Measurements from ENCODE around the gene NLGN1. TPM values are rescaled to one million over a fixed set of nuclear protein-coding genes. Genes with fewer than 3 reads are reported as not detected.

Gene NLGN1
- total and polyA plus RNA-seq, 7 experiments from 2014 or later: not detected

DNA sequence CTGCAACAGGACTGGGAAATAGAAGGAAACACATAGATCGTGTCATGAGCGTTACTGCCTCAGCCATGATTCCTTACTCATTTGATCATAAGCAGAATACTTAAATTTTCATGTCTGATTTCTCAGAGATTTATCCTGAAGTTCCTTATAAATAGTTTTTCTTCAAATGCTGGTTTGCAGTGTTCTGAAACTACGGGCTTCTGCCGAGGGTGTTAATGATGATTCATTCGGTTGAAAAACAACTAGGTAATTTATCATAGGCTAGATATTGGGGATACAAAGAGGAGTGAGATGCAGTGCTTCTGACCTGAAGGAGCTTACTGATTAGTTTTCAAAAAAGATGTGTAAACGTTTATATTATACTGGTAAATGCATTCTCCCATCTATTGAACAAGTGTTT lies 428.9 kb downstream of the NLGN1 start:
- ATAC-seq (no peak), DNase-seq (no peak)
- H3K4me1 ChIP-seq (ENCODE audit: control insufficient read depth in 2 of 2, insufficient read depth in 2 of 2, low read length in 2 of 2): no peaks in the 10 kb centered on the region
- Mint-ChIP-seq H3K27me3 (no peaks in the 10 kb centered on the region), H3K4me1 (no peaks in the 10 kb centered on the region), H3K27ac (no peak overlapping the region), H3K4me3 (no peak overlapping the region), H3K9me3 (peaks cover 0 to 10% (median 0%) of the 10 kb centered on the region in 11 donors), H3K36me3 (no peaks in the 10 kb centered on the region)
- H3K27ac ChIP-seq (ENCODE audit: low read depth, low read length): no peak overlapping the region
- intact Hi-C loops (cut with micrococcal nuclease): no loop called here
- ChIA-PET POLR2A (no interaction called here), CTCF (no interaction called here)
- H3K36me3 ChIP-seq (ENCODE audit: control insufficient read depth in 2 of 3, insufficient read depth in 3 of 3, low read length in 3 of 3): no peaks in the 10 kb centered on the region
- no peaks in the 10 kb centered on the region for H3K9me3 ChIP-seq (ENCODE audit: control insufficient read depth in 2 of 3, low read length in 3 of 3)
- H3K27me3 ChIP-seq (ENCODE audit: control insufficient read depth in 2 of 2, insufficient read depth in 2 of 2, low read length in 2 of 2): no peaks in the 10 kb centered on the region
- no peak overlapping the region for H3K4me3 ChIP-seq (ENCODE audit: low read length)

- Mint-ChIP-seq H3K4me1 (no peaks in the 10 kb centered on the region), H3K4me3 (no peak overlapping the region), H3K36me3 (no peaks in the 10 kb centered on the region), H3K27me3 (no peaks in the 10 kb centered on the region), H3K9me3 (peaks cover 0 to 10% (median 0%) of the 10 kb centered on the region in 11 donors), H3K27ac (no peak overlapping the region)
- DNase-seq (no peak), ATAC-seq (no peak)
- POLR2A ChIA-PET: no interaction called here
- no peaks in the 10 kb centered on the region for H3K36me3 ChIP-seq (ENCODE audit: control insufficient read depth in 2 of 3, insufficient read depth in 3 of 3, low read length in 3 of 3)
- H3K4me1 ChIP-seq (ENCODE audit: control insufficient read depth in 2 of 2, insufficient read depth in 2 of 2, low read length in 2 of 2): no peaks in the 10 kb centered on the region
- no peak overlapping the region for H3K27ac ChIP-seq (ENCODE audit: low read depth, low read length)
- intact Hi-C loops (cut with micrococcal nuclease): no loop called here
- no peaks in the 10 kb centered on the region for H3K27me3 ChIP-seq (ENCODE audit: control insufficient read depth in 2 of 2, insufficient read depth in 2 of 2, low read length in 2 of 2)
- CTCF ChIA-PET: no interaction called here
- H3K9me3 ChIP-seq (ENCODE audit: control insufficient read depth in 2 of 3, low read length in 3 of 3): no peaks in the 10 kb centered on the region
- no peak overlapping the region for H3K4me3 ChIP-seq (ENCODE audit: low read length)
Measured at GRCh38 chr3:173826901-173827609, 429.5 kb downstream of the NLGN1 start.

- ChIA-PET POLR2A (no interaction called here), CTCF (no interaction called here)
- no peak overlapping the region for H3K4me3 Mint-ChIP-seq
- ATAC-seq: no peak
- Histone ChIP-seq H3K4me1 (ENCODE audit: control insufficient read depth in 2 of 2, insufficient read depth in 2 of 2, low read length in 2 of 2) (no peaks in the 10 kb centered on the region), H3K36me3 (ENCODE audit: control insufficient read depth in 2 of 3, insufficient read depth in 3 of 3, low read length in 3 of 3) (no peaks in the 10 kb centered on the region), H3K4me3 (ENCODE audit: low read length) (no peak overlapping the region), H3K27me3 (ENCODE audit: control insufficient read depth in 2 of 2, insufficient read depth in 2 of 2, low read length in 2 of 2) (no peaks in the 10 kb centered on the region), H3K27ac (ENCODE audit: low read depth, low read length) (no peak overlapping the region), H3K9me3 (ENCODE audit: control insufficient read depth in 2 of 3, low read length in 3 of 3) (no peaks in the 10 kb centered on the region)
- H3K36me3 Mint-ChIP-seq: no peaks in the 10 kb centered on the region
- no peaks in the 10 kb centered on the region for H3K4me1 Mint-ChIP-seq
- H3K27ac Mint-ChIP-seq: no peak overlapping the region
- H3K27me3 Mint-ChIP-seq: no peaks in the 10 kb centered on the region
- H3K9me3 Mint-ChIP-seq: peaks cover 0 to 17% (median 3%) of the 10 kb centered on the region in 11 donors
- DNase-seq: no peak
- intact Hi-C loops (cut with micrococcal nuclease): no loop called here
Measured at GRCh38 chr3:173838644-173839043, 441.1 kb downstream of the NLGN1 start.

DNA sequence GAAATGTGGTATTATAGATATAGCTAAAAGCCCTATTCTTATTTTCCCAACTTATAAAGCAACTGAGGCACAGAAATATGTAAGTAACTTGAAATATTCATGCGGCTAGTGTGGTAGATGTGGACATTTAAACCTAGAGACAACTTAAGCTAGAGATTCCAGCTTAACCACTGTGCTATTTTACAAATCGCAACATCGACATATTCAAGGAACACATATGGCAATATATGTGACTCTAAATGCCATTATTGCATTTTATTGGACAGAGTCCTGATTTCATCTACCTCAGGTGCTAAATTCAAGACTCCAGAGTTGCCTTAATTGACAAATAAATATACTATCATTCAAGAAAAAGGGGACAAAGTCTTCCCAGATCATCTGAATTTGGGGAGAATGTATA lies 442.3 kb downstream of the NLGN1 start:
- no peak overlapping the region for H3K27ac ChIP-seq (ENCODE audit: low read depth, low read length)
- H3K4me3 ChIP-seq (ENCODE audit: low read length): no peak overlapping the region
- no peaks in the 10 kb centered on the region for H3K4me1 Mint-ChIP-seq
- no peaks in the 10 kb centered on the region for H3K27me3 Mint-ChIP-seq
- ATAC-seq (no peak), DNase-seq (no peak)
- ChIA-PET CTCF (no interaction called here), POLR2A (no interaction called here)
- H3K4me3 Mint-ChIP-seq: no peak overlapping the region
- no peak overlapping the region for H3K27ac Mint-ChIP-seq
- intact Hi-C loops (cut with micrococcal nuclease): no loop called here
- H3K27me3 ChIP-seq (ENCODE audit: control insufficient read depth in 2 of 2, insufficient read depth in 2 of 2, low read length in 2 of 2): no peaks in the 10 kb centered on the region
- H3K36me3 Mint-ChIP-seq: no peaks in the 10 kb centered on the region
- H3K9me3 ChIP-seq (ENCODE audit: control insufficient read depth in 2 of 3, low read length in 3 of 3): no peaks in the 10 kb centered on the region
- H3K9me3 Mint-ChIP-seq: peaks cover 0 to 19% (median 3%) of the 10 kb centered on the region in 11 donors
- no peaks in the 10 kb centered on the region for H3K4me1 ChIP-seq (ENCODE audit: control insufficient read depth in 2 of 2, insufficient read depth in 2 of 2, low read length in 2 of 2)
- no peaks in the 10 kb centered on the region for H3K36me3 ChIP-seq (ENCODE audit: control insufficient read depth in 2 of 3, insufficient read depth in 3 of 3, low read length in 3 of 3)

DNA sequence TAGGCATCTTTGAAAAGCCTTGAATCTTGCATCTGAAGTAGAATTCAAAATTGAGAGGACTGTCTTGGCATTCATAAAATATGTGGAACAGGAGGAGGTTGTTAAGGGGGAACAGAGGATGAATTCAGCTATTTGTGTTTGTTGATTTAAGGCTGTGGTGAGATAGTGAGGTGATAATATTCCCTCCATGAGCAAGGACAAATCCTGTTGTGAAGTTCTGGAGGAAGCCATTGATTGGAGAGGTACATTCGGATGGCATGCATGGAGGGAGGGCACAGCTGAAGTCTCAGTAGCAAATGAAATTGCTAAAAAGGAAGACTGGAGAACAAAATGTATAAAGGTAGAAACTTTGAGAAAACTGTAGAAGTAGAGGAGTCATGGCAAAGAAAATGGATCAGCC lies 443.8 kb downstream of the NLGN1 start:
- H3K36me3 Mint-ChIP-seq: no peaks in the 10 kb centered on the region
- no peaks in the 10 kb centered on the region for H3K27me3 Mint-ChIP-seq
- Histone ChIP-seq H3K27ac (ENCODE audit: low read depth, low read length) (no peak overlapping the region), H3K27me3 (ENCODE audit: control insufficient read depth in 2 of 2, insufficient read depth in 2 of 2, low read length in 2 of 2) (no peaks in the 10 kb centered on the region), H3K4me3 (ENCODE audit: low read length) (no peak overlapping the region), H3K4me1 (ENCODE audit: control insufficient read depth in 2 of 2, insufficient read depth in 2 of 2, low read length in 2 of 2) (no peaks in the 10 kb centered on the region), H3K36me3 (ENCODE audit: control insufficient read depth in 2 of 3, insufficient read depth in 3 of 3, low read length in 3 of 3) (no peaks in the 10 kb centered on the region), H3K9me3 (ENCODE audit: control insufficient read depth in 2 of 3, low read length in 3 of 3) (no peaks in the 10 kb centered on the region)
- no peak overlapping the region for H3K27ac Mint-ChIP-seq
- POLR2A ChIA-PET: no interaction called here
- CTCF ChIA-PET: no interaction called here
- DNase-seq (no peak), ATAC-seq (no peak)
- peaks cover 0 to 22% (median 3%) of the 10 kb centered on the region in 11 donors for H3K9me3 Mint-ChIP-seq
- H3K4me1 Mint-ChIP-seq: no peaks in the 10 kb centered on the region
- intact Hi-C loops (cut with micrococcal nuclease): no loop called here
- no peak overlapping the region for H3K4me3 Mint-ChIP-seq

DNA sequence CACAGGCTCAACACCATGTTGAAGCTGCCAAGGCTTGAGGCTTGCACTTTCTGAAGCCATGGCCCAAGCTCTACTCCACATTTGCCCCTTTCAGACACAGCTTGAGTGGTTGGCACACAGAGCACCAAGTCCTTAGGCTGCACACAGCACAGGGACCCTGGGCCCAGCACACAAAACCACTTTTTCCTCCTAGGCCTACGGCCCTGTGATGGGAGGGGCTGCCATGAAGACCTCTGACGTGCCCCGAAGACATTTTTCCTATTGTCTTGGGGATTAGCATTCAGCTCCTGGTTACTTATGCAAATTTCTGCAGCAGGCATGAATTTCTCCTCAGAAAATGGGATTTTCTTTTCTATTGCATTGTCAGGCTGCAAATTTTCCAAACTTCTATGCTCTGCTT lies 445.5 kb downstream of the NLGN1 start:
- intact Hi-C loops (cut with micrococcal nuclease): no loop called here
- Mint-ChIP-seq H3K4me3 (no peak overlapping the region), H3K27me3 (no peaks in the 10 kb centered on the region), H3K9me3 (peaks cover 0 to 23% (median 3%) of the 10 kb centered on the region in 11 donors), H3K4me1 (no peaks in the 10 kb centered on the region), H3K36me3 (no peaks in the 10 kb centered on the region), H3K27ac (no peak overlapping the region)
- H3K27me3 ChIP-seq (ENCODE audit: control insufficient read depth in 2 of 2, insufficient read depth in 2 of 2, low read length in 2 of 2): no peaks in the 10 kb centered on the region
- DNase-seq (no peak), ATAC-seq (no peak)
- no peak overlapping the region for H3K4me3 ChIP-seq (ENCODE audit: low read length)
- ChIA-PET CTCF (no interaction called here), POLR2A (no interaction called here)
- H3K36me3 ChIP-seq (ENCODE audit: control insufficient read depth in 2 of 3, insufficient read depth in 3 of 3, low read length in 3 of 3): no peaks in the 10 kb centered on the region
- H3K27ac ChIP-seq (ENCODE audit: low read depth, low read length): no peak overlapping the region
- no peaks in the 10 kb centered on the region for H3K9me3 ChIP-seq (ENCODE audit: control insufficient read depth in 2 of 3, low read length in 3 of 3)
- no peaks in the 10 kb centered on the region for H3K4me1 ChIP-seq (ENCODE audit: control insufficient read depth in 2 of 2, insufficient read depth in 2 of 2, low read length in 2 of 2)

DNA sequence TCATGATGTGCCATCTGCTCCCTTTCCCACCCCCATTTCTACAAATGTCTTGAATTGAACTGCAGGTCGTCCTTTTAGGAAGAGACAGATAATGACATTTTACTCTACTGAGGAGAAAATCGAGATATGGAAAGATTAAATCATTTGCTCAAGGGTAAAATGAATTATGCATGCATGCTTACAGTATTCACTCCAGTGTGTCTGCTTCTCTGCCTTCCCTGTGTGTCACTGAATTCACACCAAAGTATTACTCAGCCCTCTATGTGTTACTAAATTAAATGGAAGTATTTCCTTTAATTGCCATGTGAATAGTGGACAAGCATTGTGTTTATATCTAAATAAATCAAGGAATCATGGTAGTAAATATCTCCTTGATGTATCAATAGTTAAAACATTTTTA lies 449.0 kb downstream of the NLGN1 start:
- Mint-ChIP-seq H3K27me3 (no peaks in the 10 kb centered on the region), H3K27ac (no peak overlapping the region), H3K9me3 (peaks cover 0 to 17% (median 3%) of the 10 kb centered on the region in 11 donors), H3K4me3 (no peak overlapping the region), H3K4me1 (no peaks in the 10 kb centered on the region), H3K36me3 (no peaks in the 10 kb centered on the region)
- DNase-seq: no peak
- no peak for ATAC-seq
- Histone ChIP-seq H3K4me3 (ENCODE audit: low read length) (no peak overlapping the region), H3K27me3 (ENCODE audit: control insufficient read depth in 2 of 2, insufficient read depth in 2 of 2, low read length in 2 of 2) (no peaks in the 10 kb centered on the region), H3K9me3 (ENCODE audit: control insufficient read depth in 2 of 3, low read length in 3 of 3) (no peaks in the 10 kb centered on the region), H3K4me1 (ENCODE audit: control insufficient read depth in 2 of 2, insufficient read depth in 2 of 2, low read length in 2 of 2) (no peaks in the 10 kb centered on the region), H3K27ac (ENCODE audit: low read depth, low read length) (no peak overlapping the region), H3K36me3 (ENCODE audit: control insufficient read depth in 2 of 3, insufficient read depth in 3 of 3, low read length in 3 of 3) (no peaks in the 10 kb centered on the region)
- ChIA-PET CTCF (no interaction called here), POLR2A (no interaction called here)
- intact Hi-C loops (cut with micrococcal nuclease): no loop called here
